Right atrium auricular region (tissue), 2 donors: ENCODE results near the gene SLC34A1. TPM values are rescaled to one million over a fixed set of nuclear protein-coding genes. Genes with fewer than 3 reads are reported as not detected.

Experiments
- DNase-seq: peaks from one replicate; pipeline ENCODE4 v3.0.0-alpha.2; 2019; ENCODE audit warnings: low spot score
- H3K27ac ChIP-seq, 2 donors: fragments of 200-600 bp; sonication (generic); 1 replicate in 1 of 2; 2 replicates in 1 of 2; pipeline ENCODE4 v1.5.1; 2016 to 2019
- H3K27me3 ChIP-seq, 2 donors: fragments of 200-600 bp; sonication (generic); one replicate each; pipeline versions ENCODE4 v1.5.1 to v1.6.0; 2017 to 2019
- H3K36me3 ChIP-seq: fragments of 200-600 bp; sonication (generic); one replicate; pipeline ENCODE4 v1.5.1; 2016
- H3K4me1 ChIP-seq, 2 donors: fragments of 200-600 bp; sonication (generic); one replicate each; pipeline versions ENCODE4 v1.5.1 to v1.6.0; 2017 to 2019
- H3K4me3 ChIP-seq, 2 donors: fragments of 200-600 bp; sonication (generic); 1 replicate in 1 of 2; 2 replicates in 1 of 2; pipeline ENCODE4 v1.5.1; 2017 to 2019; ENCODE audit warnings: mild to moderate bottlenecking in 1 of 2, moderate library complexity in 1 of 2
- H3K9me3 ChIP-seq, 2 donors: fragments of 200-600 bp; sonication (generic); one replicate each; pipeline ENCODE4 v1.5.1; 2019
- CTCF ChIP-seq, 2 donors: fragments of 200-600 bp; sonication (generic); IDR thresholded peaks; one replicate each; pipeline ENCODE4 v1.5.1; 2019; ENCODE audit warnings: antibody characterized with exemption in 2 of 2
- total RNA-seq, 2 donors: library from RNA; depleted of rRNA; stranded (reverse); fragments of >200 nt; gene quantifications; one replicate each; pipeline ENCODE4 v1.1.0, GENCODE V29; 2016

The SLC34A1 gene
- total RNA-seq, 2 donors from 2014 or later = not detected

- no peak for TF ChIP-seq CTCF (IDR thresholded peaks at IDR 0.05)
- no peak for DNase-seq
- peak within 1 kb of the TSS; percentile 95 to 97 for H3K27ac ChIP-seq
- no peaks in the 10 kb centered on the region for H3K27me3 ChIP-seq
- peak within 1 kb of the TSS; percentile 74 to 88 for H3K4me3 ChIP-seq
- H3K4me1 ChIP-seq = peaks cover 0 to 33% of the 10 kb centered on the region in 2 donors
- no peaks in the 10 kb centered on the region for H3K9me3 ChIP-seq
- no peaks in the 10 kb centered on the region for H3K36me3 ChIP-seq
Observed at GRCh38 chr5:177426566-177427210, 42.5 kb downstream of the SLC34A1 start, which contains the start of gene GRK6. Gene GRK6, plus strand, starts transcription at chr5:177426676. Its CDS starts 170 bp downstream, at chr5:177426846.

GRCh38 chr5:177427211-177427822 is 43.1 kb downstream of the SLC34A1 start:
- H3K27ac ChIP-seq = peak overlapping the region; percentile 86 to 88
- no peaks in the 10 kb centered on the region for H3K9me3 ChIP-seq
- TF ChIP-seq CTCF (IDR thresholded peaks at IDR 0.05) = no peak
- peaks cover 5% of the 10 kb centered on the region for H3K36me3 ChIP-seq
- H3K4me3 ChIP-seq = peak overlapping the region; percentile 74 to 88
- H3K27me3 ChIP-seq = no peaks in the 10 kb centered on the region
- DNase-seq = no peak
- H3K4me1 ChIP-seq = peaks cover 0 to 39% of the 10 kb centered on the region in 2 donors

GRCh38 chr5:177427919-177428573 is 43.8 kb downstream of the SLC34A1 start:
- Histone ChIP-seq H3K27ac (peak overlapping the region in 1 of 2 donors; percentile 88), H3K27me3 (no peaks in the 10 kb centered on the region), H3K4me1 (peaks cover 0 to 39% of the 10 kb centered on the region in 2 donors), H3K4me3 (peak overlapping the region in 1 of 2 donors; percentile 88), H3K9me3 (no peaks in the 10 kb centered on the region), H3K36me3 (peaks cover 12% of the 10 kb centered on the region)
- no peak for TF ChIP-seq CTCF (IDR thresholded peaks at IDR 0.05)
- no peak for DNase-seq

GRCh38 chr5:177428574-177429217 is 44.5 kb downstream of the SLC34A1 start:
- no peak overlapping the region for H3K4me3 ChIP-seq
- no peaks in the 10 kb centered on the region for H3K27me3 ChIP-seq
- H3K27ac ChIP-seq = peak overlapping the region; percentile 4 to 18
- no peak for DNase-seq
- no peaks in the 10 kb centered on the region for H3K9me3 ChIP-seq
- no peak for TF ChIP-seq CTCF (IDR thresholded peaks at IDR 0.05)
- peaks cover 18% of the 10 kb centered on the region for H3K36me3 ChIP-seq
- peaks cover 0 to 39% of the 10 kb centered on the region in 2 donors for H3K4me1 ChIP-seq

- Histone ChIP-seq H3K9me3 (no peaks in the 10 kb centered on the region), H3K4me1 (peaks cover 0 to 39% of the 10 kb centered on the region in 2 donors), H3K27me3 (no peaks in the 10 kb centered on the region), H3K27ac (peak overlapping the region; percentile 4 to 18), H3K4me3 (no peak overlapping the region), H3K36me3 (peaks cover 26% of the 10 kb centered on the region)
- no peak for TF ChIP-seq CTCF (IDR thresholded peaks at IDR 0.05)
- no peak for DNase-seq
Observed at GRCh38 chr5:177429248-177430040, 45.2 kb downstream of the SLC34A1 start.
